H1 (cell line): ENCODE results near the gene DYNC1I1. TPM values are rescaled to one million over a fixed set of nuclear protein-coding genes. Genes with fewer than 3 reads are reported as not detected.

Experiments
- CTCF ChIA-PET: fragments of 300-600 bp; sonication (Branson Sonifier 250); formaldehyde crosslinking; loops from one replicate; lab custom pipeline; 2021; ENCODE audit not compliant: partially characterized antibody; lab: Charles Lee
- POLR2A ChIA-PET: fragments of 300-600 bp; sonication (Branson Sonifier 250); formaldehyde crosslinking; loops from one replicate; lab custom pipeline; 2021; ENCODE audit warnings: inconsistent platforms; ENCODE audit not compliant: partially characterized antibody; lab: Charles Lee
- DNase-seq, 2 experiments: peaks; one replicate each; pipeline versions ENCODE4 v3.0.0 to v3.0.0-alpha.2; 2010 to 2022; ENCODE audit warnings: low spot score in 2 of 2, low read depth in 1 of 2, mixed read lengths in 1 of 2
- FAIRE-seq: peaks from 2 replicates; lab custom pipeline; 2011; peaks lifted over from hg19 to GRCh38; lab: Jason Lieb, UNC
- H2AFZ ChIP-seq: 2 replicates; pipeline ENCODE4 v1.8.1; 2012; ENCODE audit warnings: low read length, inconsistent platforms
- H2AK5ac ChIP-seq: 2 replicates; pipeline ENCODE4 v1.6.1; 2013; ENCODE audit warnings: low read depth, low read length
- H2BK120ac ChIP-seq: replicated peaks from 2 replicates; pipeline ENCODE3; 2013; ENCODE audit warnings: low read depth, low read length, inconsistent platforms
- H2BK12ac ChIP-seq: 2 replicates; pipeline ENCODE4 v1.6.1; 2013; ENCODE audit warnings: low read depth, low read length
- H2BK15ac ChIP-seq: 2 replicates; pipeline ENCODE4 v1.6.1; 2013; ENCODE audit warnings: low read length
- H2BK20ac ChIP-seq: 2 replicates; pipeline ENCODE4 v1.6.1; 2013; ENCODE audit warnings: low read length
- H2BK5ac ChIP-seq: 2 replicates; pipeline ENCODE4 v1.6.1; 2013; ENCODE audit warnings: low read depth, low read length
- H3K14ac ChIP-seq: 2 replicates; pipeline ENCODE4 v1.6.1; 2013; ENCODE audit warnings: inconsistent platforms; ENCODE audit not compliant: insufficient read length
- H3K18ac ChIP-seq: 2 replicates; pipeline ENCODE4 v1.6.1; 2013; ENCODE audit warnings: low read length; ENCODE audit errors: extremely low read depth
- H3K23ac ChIP-seq: 2 replicates; pipeline ENCODE4 v1.6.1; 2013; ENCODE audit warnings: inconsistent platforms; ENCODE audit not compliant: insufficient read length
- H3K23me2 ChIP-seq: 2 replicates; pipeline ENCODE4 v1.6.1; 2013; ENCODE audit warnings: low read depth, low read length
- H3K27ac ChIP-seq: 2 replicates; pipeline ENCODE4 v1.6.1; 2011; ENCODE audit warnings: low read depth, low read length, inconsistent platforms
- H3K27me3 ChIP-seq, 4 experiments: replicated peaks in 1 of 4; 1 replicate in 1 of 4; 2 replicates in 3 of 4; pipeline versions ENCODE4 v1.6.1 to v1.8.1; 2011 to 2013; ENCODE audit warnings: low read length in 3 of 4, mild to moderate bottlenecking in 3 of 4, inconsistent platforms in 2 of 4, mixed read lengths in 2 of 4, moderate library complexity in 1 of 4; ENCODE audit not compliant: control insufficient read depth in 3 of 4, insufficient read depth in 3 of 4; ENCODE audit errors: extremely low read depth in 1 of 4
- H3K36me3 ChIP-seq, 4 experiments: 2 replicates each; pipeline versions ENCODE4 v1.6.1 to v1.8.1; 2011 to 2013; ENCODE audit warnings: mild to moderate bottlenecking in 4 of 4, low read length in 3 of 4, moderate library complexity in 2 of 4, control low read depth in 1 of 4, inconsistent platforms in 1 of 4; ENCODE audit not compliant: insufficient read depth in 4 of 4, control insufficient read depth in 2 of 4
- H3K4ac ChIP-seq: replicated peaks from 2 replicates; pipeline ENCODE3; 2013; ENCODE audit warnings: low read length, low read depth, mixed read lengths, inconsistent platforms; ENCODE audit not compliant: insufficient read length
- H3K4me1 ChIP-seq, 4 experiments: replicated peaks in 1 of 4; 1 replicate in 1 of 4; 2 replicates in 3 of 4; pipeline versions ENCODE4 v1.6.1 to v1.8.1; 2011 to 2013; ENCODE audit warnings: low read length in 3 of 4, inconsistent platforms in 2 of 4, mixed read lengths in 1 of 4; ENCODE audit not compliant: insufficient read depth in 4 of 4, control insufficient read depth in 3 of 4
- H3K4me2 ChIP-seq, 2 experiments: 2 replicates each; pipeline versions ENCODE4 v1.6.1 to v1.8.1; 2011 to 2013; ENCODE audit warnings: low read depth in 2 of 2, low read length in 2 of 2, control low read depth in 1 of 2, inconsistent platforms in 1 of 2, mild to moderate bottlenecking in 1 of 2; ENCODE audit not compliant: insufficient read depth in 1 of 2
- H3K4me3 ChIP-seq, 4 experiments: fragments of 200-600, 300-600 bp in 1 of 4; sonication (generic), shearing (Covaris generic), sonication (Bioruptor Twin) in 1 of 4; 2 replicates each; pipeline versions ENCODE4 v1.5.1 to v1.8.1; 2011 to 2016; ENCODE audit warnings: low read length in 4 of 4, low read depth in 3 of 4, control low read depth in 2 of 4, inconsistent platforms in 2 of 4, mild to moderate bottlenecking in 2 of 4, mixed read lengths in 1 of 4, moderate library complexity in 1 of 4; ENCODE audit not compliant: insufficient read depth in 2 of 4; ENCODE audit errors: extremely low read depth in 1 of 4
- H3K56ac ChIP-seq: replicated peaks from 2 replicates; pipeline ENCODE3; 2013; ENCODE audit warnings: low read depth, mild to moderate bottlenecking, mixed read lengths, low read length, inconsistent platforms; ENCODE audit not compliant: insufficient read length
- H3K79me1 ChIP-seq: 2 replicates; pipeline ENCODE4 v1.6.1; 2013; ENCODE audit warnings: low read depth, low read length, control low read depth
- H3K79me2 ChIP-seq, 2 experiments: 2 replicates each; pipeline versions ENCODE4 v1.6.1 to v1.8.1; 2012 to 2013; ENCODE audit warnings: low read length in 2 of 2, mild to moderate bottlenecking in 2 of 2, inconsistent platforms in 1 of 2; ENCODE audit not compliant: insufficient read depth in 2 of 2, control insufficient read depth in 1 of 2
- H3K9ac ChIP-seq, 4 experiments: replicated peaks in 1 of 4; 1 replicate in 1 of 4; 2 replicates in 3 of 4; pipeline versions ENCODE4 v1.6.1 to v1.8.1; 2011 to 2013; ENCODE audit warnings: low read depth in 3 of 4, low read length in 3 of 4, control low read depth in 2 of 4, mild to moderate bottlenecking in 2 of 4, moderate library complexity in 2 of 4, inconsistent platforms in 1 of 4; ENCODE audit errors: extremely low read depth in 1 of 4
- H3K9me3 ChIP-seq, 2 experiments: 2 replicates each; pipeline versions ENCODE4 v1.6.1 to v1.8.1; 2012 to 2013; ENCODE audit warnings: mild to moderate bottlenecking in 2 of 2, moderate library complexity in 2 of 2, control low read depth in 1 of 2, inconsistent platforms in 1 of 2, low read depth in 1 of 2, low read length in 1 of 2, mixed read lengths in 1 of 2; ENCODE audit not compliant: insufficient read depth in 2 of 2
- H4K20me1 ChIP-seq, 2 experiments: replicated peaks in 1 of 2; 2 replicates each; pipeline versions ENCODE3 to v1.8.1; 2011 to 2013; ENCODE audit warnings: inconsistent platforms in 2 of 2, low read length in 2 of 2, mild to moderate bottlenecking in 1 of 2; ENCODE audit not compliant: insufficient read depth in 2 of 2, control insufficient read depth in 1 of 2
- H4K5ac ChIP-seq: 2 replicates; pipeline ENCODE4 v1.6.1; 2013; ENCODE audit warnings: low read length, low read depth, mixed read lengths, inconsistent platforms; ENCODE audit not compliant: insufficient read length
- H4K8ac ChIP-seq: 2 replicates; pipeline ENCODE4 v1.8.0; 2013; ENCODE audit warnings: mild to moderate bottlenecking, moderate library complexity, low read length, inconsistent platforms; ENCODE audit not compliant: insufficient read depth; ENCODE audit errors: extremely low read depth
- H4K91ac ChIP-seq: replicated peaks from 2 replicates; pipeline ENCODE3; 2013; ENCODE audit warnings: low read length, mixed read lengths, inconsistent platforms; ENCODE audit not compliant: insufficient read length
- ATF3 ChIP-seq: IDR thresholded peaks from 2 replicates; pipeline ENCODE4 v1.6.1; 2011; ENCODE audit warnings: low read depth, mild to moderate bottlenecking, low read length; ENCODE audit not compliant: insufficient read depth
- BRCA1 ChIP-seq: IDR thresholded peaks from 2 replicates; pipeline ENCODE4 v1.6.1; 2012; ENCODE audit warnings: low read depth, low read length, improper control_type of control experiment
- CHD1 ChIP-seq: IDR thresholded peaks from 2 replicates; pipeline ENCODE4 v1.6.1; 2012; ENCODE audit warnings: low read depth, low read length, improper control_type of control experiment
- EP300 ChIP-seq, 2 experiments: IDR thresholded peaks; 1 replicate in 1 of 2; 2 replicates in 1 of 2; pipeline ENCODE4 v1.6.1; 2011 to 2012; ENCODE audit warnings: low read depth in 2 of 2, low read length in 2 of 2, mild to moderate bottlenecking in 2 of 2, borderline replicate concordance in 1 of 2, inconsistent platforms in 1 of 2, moderate library complexity in 1 of 2
- POU5F1 ChIP-seq: IDR thresholded peaks from 2 replicates; pipeline ENCODE4 v1.6.1; 2011; ENCODE audit warnings: low read depth, mild to moderate bottlenecking, low read length, moderate library complexity
- RAD21 ChIP-seq, 2 experiments: IDR thresholded peaks in 1 of 2; conservative IDR thresholded peaks in 1 of 2; 2 replicates each; pipeline ENCODE4 v1.6.1; 2011; ENCODE audit warnings: low read depth in 2 of 2, low read length in 2 of 2, improper control_type of control experiment in 1 of 2, inconsistent platforms in 1 of 2, mild to moderate bottlenecking in 1 of 2, moderate library complexity in 1 of 2
- RBBP5 ChIP-seq: IDR thresholded peaks from 2 replicates; pipeline ENCODE4 v1.7.1; 2012; ENCODE audit warnings: low read depth, mild to moderate bottlenecking, inconsistent platforms, low read length, moderate library complexity, borderline replicate concordance
- RXRA ChIP-seq: IDR thresholded peaks from 2 replicates; pipeline ENCODE4 v1.6.1; 2011; ENCODE audit warnings: low read depth, mild to moderate bottlenecking, low read length, moderate library complexity; ENCODE audit not compliant: insufficient read depth
- SP1 ChIP-seq: IDR thresholded peaks from 2 replicates; pipeline ENCODE4 v1.6.1; 2011; ENCODE audit warnings: low read depth, low read length
- SP4 ChIP-seq: IDR thresholded peaks from 2 replicates; pipeline ENCODE4 v1.6.1; 2012; ENCODE audit warnings: low read length, inconsistent platforms
- TAF1 ChIP-seq: IDR thresholded peaks from 2 replicates; pipeline ENCODE4 v1.6.1; 2011; ENCODE audit warnings: mild to moderate bottlenecking, low read depth, low read length
- TEAD4 ChIP-seq: IDR thresholded peaks from 2 replicates; pipeline ENCODE4 v1.6.1; 2012; ENCODE audit warnings: low read depth, low read length, inconsistent platforms, mixed read lengths
- polyA plus RNA-seq, 7 experiments: library from polyadenylated mRNA; depleted of rRNA in 3 of 7; stranded (reverse) in 5 of 7; unstranded in 2 of 7; fragments of >200 nt in 5 of 7; fragments of 200-250 nt in 2 of 7; gene quantifications; 1 replicate in 5 of 7; 2 replicates in 1 of 7; 4 replicates in 1 of 7; pipeline versions ENCODE4 v1.2.1 to v1.2.3, GENCODE V29; 2011 to 2013; ENCODE audit warnings: missing spikeins in 2 of 7, mixed read lengths in 2 of 7
- total RNA-seq: library from RNA; stranded (reverse); fragmentation: NEBNext Ultra II Directional; extraction: Animal tissue kit (Norgen Biotek cat#: 25700); gene quantifications from 2 replicates; pipeline ENCODE4 v1.2.1, GENCODE V29; 2021
- TF ChIP-seq, protein P1 (sequence below): IDR thresholded peaks from 2 replicates; pipeline ENCODE4 v1.6.1; 2012; ENCODE audit warnings: inconsistent platforms
- TF ChIP-seq, protein P2 (sequence below): IDR thresholded peaks from 2 replicates; pipeline ENCODE4 v1.6.1; 2012; ENCODE audit warnings: inconsistent platforms

DYNC1I1 gene
- total and polyA plus RNA-seq, 2 of the 8 experiments (the other 6 are each of a cell fraction or from before 2014, with no cell fraction given): 0.45 to 0.58 TPM

GRCh38 chr7:95955748-95956147, 183.4 kb downstream of the DYNC1I1 start:
- Histone ChIP-seq H3K56ac (no peak overlapping the region), H3K9ac (no peak overlapping the region), H3K79me2 (no peaks in the 10 kb centered on the region), H4K5ac (no peak overlapping the region), H2AK5ac (no peak overlapping the region), H3K14ac (no peak overlapping the region), H2BK15ac (no peak overlapping the region), H3K4me2 (no peak overlapping the region), H4K8ac (no peak overlapping the region), H3K27me3 (no peaks in the 10 kb centered on the region), H4K91ac (no peak overlapping the region), H2BK5ac (no peak overlapping the region), H2BK120ac (no peak overlapping the region), H2BK12ac (no peak overlapping the region), H3K4ac (no peak overlapping the region), H3K79me1 (no peaks in the 10 kb centered on the region), H3K4me1 (no peaks in the 10 kb centered on the region), H3K9me3 (no peaks in the 10 kb centered on the region), H4K20me1 (no peaks in the 10 kb centered on the region), H3K23ac (no peak overlapping the region), H3K36me3 (no peaks in the 10 kb centered on the region), H3K27ac (no peak overlapping the region), H3K23me2 (no peaks in the 10 kb centered on the region), H3K4me3 (no peak overlapping the region), H3K18ac (no peak overlapping the region), H2BK20ac (no peak overlapping the region), H2AFZ (no peak overlapping the region)
- no peak for FAIRE-seq
- DNase-seq: no peak
- ChIA-PET CTCF (interaction anchor here (0.5 to 2.3 kb wide), 4 partner anchors 40 to 1955 kb away, joined by 3 to 8 read pairs (median 4); no protein-coding TSS in a partner anchor), POLR2A (no interaction called here)
- TF ChIP-seq SP1 (no peak), SP4 (no peak), RBBP5 (no peak), BRCA1 (no peak), CHD1 (no peak), EP300 (IDR thresholded peaks at IDR 0.05; ENCODE audit: borderline replicate concordance in 1 of 2, low read depth in 2 of 2, low read length in 2 of 2) (no peak), TEAD4 (no peak), ATF3 (no peak), RXRA (no peak), RAD21 (IDR thresholded peaks at IDR 0.05 in 1 of 2, conservative IDR thresholded peaks at IDR 0.05 in 1 of 2; ENCODE audit: low read depth in 2 of 2, low read length in 2 of 2) (no peak), POU5F1 (no peak), TAF1 (no peak)
- TF ChIP-seq, protein P1, sequence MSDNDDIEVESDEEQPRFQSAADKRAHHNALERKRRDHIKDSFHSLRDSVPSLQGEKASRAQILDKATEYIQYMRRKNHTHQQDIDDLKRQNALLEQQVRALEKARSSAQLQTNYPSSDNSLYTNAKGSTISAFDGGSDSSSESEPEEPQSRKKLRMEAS: no peak
- TF ChIP-seq, protein P2, sequence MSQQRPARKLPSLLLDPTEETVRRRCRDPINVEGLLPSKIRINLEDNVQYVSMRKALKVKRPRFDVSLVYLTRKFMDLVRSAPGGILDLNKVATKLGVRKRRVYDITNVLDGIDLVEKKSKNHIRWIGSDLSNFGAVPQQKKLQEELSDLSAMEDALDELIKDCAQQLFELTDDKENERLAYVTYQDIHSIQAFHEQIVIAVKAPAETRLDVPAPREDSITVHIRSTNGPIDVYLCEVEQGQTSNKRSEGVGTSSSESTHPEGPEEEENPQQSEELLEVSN: no peak
